Esophagus squamous epithelium (tissue), 5 donors: ENCODE results near the gene NSD2. TPM values are rescaled to one million over a fixed set of nuclear protein-coding genes. Genes with fewer than 3 reads are reported as not detected.

Source experiments
- DNase-seq: peaks from one replicate; lab custom pipeline; 2025; lab: John Stamatoyannopoulos, UW
- H3K27ac ChIP-seq, 4 donors: fragments of 200-600 bp; sonication (generic); one replicate each; pipeline ENCODE4 v1.5.1; 2016 to 2019; ENCODE audit warnings: mild to moderate bottlenecking in 1 of 4
- H3K27me3 ChIP-seq, 4 donors: fragments of 200-600 bp; sonication (generic); 1 replicate in 3 of 4; 2 replicates in 1 of 4; pipeline versions ENCODE4 v1.5.1 to v1.6.0; 2017 to 2021; ENCODE audit warnings: antibody characterized with exemption in 1 of 4
- H3K36me3 ChIP-seq, 3 donors: fragments of 200-600 bp; sonication (generic); one replicate each; pipeline ENCODE4 v1.5.1; 2016 to 2019
- H3K4me1 ChIP-seq, 3 donors: fragments of 200-600 bp; sonication (generic); one replicate each; pipeline ENCODE4 v1.5.1; 2017 to 2019
- H3K4me3 ChIP-seq, 4 donors: fragments of 200-600 bp; sonication (generic); 1 replicate in 3 of 4; 2 replicates in 1 of 4; pipeline ENCODE4 v1.5.1; 2016 to 2019; ENCODE audit warnings: mild to moderate bottlenecking in 2 of 4, moderate library complexity in 1 of 4
- H3K9me3 ChIP-seq, 3 donors: fragments of 200-600 bp; sonication (generic); one replicate each; pipeline ENCODE4 v1.5.1; 2016 to 2019
- CTCF ChIP-seq, 6 experiments: fragments of 450-650 bp in 4 of 6; fragments of 200-600 bp in 2 of 6; sonication (generic) in 2 of 6; IDR thresholded peaks; one replicate each; pipeline ENCODE4 v1.5.1; 2016 to 2019; ENCODE audit warnings: antibody characterized with exemption in 6 of 6, mild to moderate bottlenecking in 4 of 6, moderate library complexity in 4 of 6
- POLR2A ChIP-seq, 4 donors: fragments of 450-650 bp; IDR thresholded peaks; one replicate each; pipeline ENCODE4 v1.6.1; 2017; ENCODE audit warnings: antibody characterized with exemption in 4 of 4, mild to moderate bottlenecking in 4 of 4, moderate library complexity in 3 of 4
- WGBS, 2 donors: methylation state at CpG; one replicate each; pipeline ENCODE4 v1.1.5; 2018; 5-methylcytosine and 5-hydroxymethylcytosine counted together
- intact Hi-C: fragments of 100-400 bp; cut with DNase I; formaldehyde crosslinking; loops from one replicate; pipeline ENCODE4 v1.15.0; 2022
- total RNA-seq, 4 donors: library from RNA; depleted of rRNA; stranded (reverse); fragments of >200 nt; gene quantifications; one replicate each; pipeline ENCODE4 v1.1.0, GENCODE V29; 2016
- donor health status: DM: yes; HTN: yes; CAD: no.

NSD2 gene
- total RNA-seq, 4 donors from 2014 or later = 31.9 to 36.4 (median 34.5) TPM

GRCh38 chr4:1922821-1923220, 51.6 kb downstream of the NSD2 start:
- Histone ChIP-seq H3K9me3 (no peaks in the 10 kb centered on the region), H3K4me1 (no peaks in the 10 kb centered on the region), H3K27ac (no peak overlapping the region), H3K27me3 (no peaks in the 10 kb centered on the region), H3K36me3 (peaks cover 0 to 67% (median 10%) of the 10 kb centered on the region in 3 donors), H3K4me3 (no peak overlapping the region)
- no peak for TF ChIP-seq CTCF (IDR thresholded peaks at IDR 0.05)
- no peak for TF ChIP-seq POLR2A (IDR thresholded peaks at IDR 0.05)
- no peak for DNase-seq
- 93 to 95% methylated on average over 4 to 7 of the region's 7 CpGs for WGBS, 2 donors
- intact Hi-C loops = no loop called here

GRCh38 chr4:1927675-1928074, 56.5 kb downstream of the NSD2 start:
- intact Hi-C loops = no loop called here
- 78 to 97% methylated on average over 3 of the region's 3 CpGs for WGBS, 2 donors
- TF ChIP-seq POLR2A (IDR thresholded peaks at IDR 0.05) = no peak
- TF ChIP-seq CTCF (IDR thresholded peaks at IDR 0.05) = no peak

GRCh38 chr4:1928356-1929239, 57.4 kb downstream of the NSD2 start:
- peaks cover 4 to 63% (median 6%) of the 10 kb centered on the region in 3 donors for H3K36me3 ChIP-seq
- intact Hi-C loops = no loop called here

More at GRCh38 chr4:1927675-1928074, 56.5 kb downstream of the NSD2 start:
- no peak for DNase-seq
- H3K4me1 ChIP-seq = no peaks in the 10 kb centered on the region
- no peaks in the 10 kb centered on the region for H3K9me3 ChIP-seq
- H3K27ac ChIP-seq = no peak overlapping the region
- H3K27me3 ChIP-seq = no peaks in the 10 kb centered on the region
- H3K36me3 ChIP-seq = peaks cover 4 to 62% (median 6%) of the 10 kb centered on the region in 3 donors
- no peak overlapping the region for H3K4me3 ChIP-seq

GRCh38 chr4:1932736-1933135, 61.5 kb downstream of the NSD2 start:
- H3K4me3 ChIP-seq = no peak overlapping the region
- 90 to 96% methylated on average over 2 to 7 of the region's 13 CpGs for WGBS, 2 donors
- H3K27me3 ChIP-seq = no peaks in the 10 kb centered on the region
- intact Hi-C loops = no loop called here
- H3K36me3 ChIP-seq = peaks cover 6 to 76% (median 9%) of the 10 kb centered on the region in 3 donors
- H3K27ac ChIP-seq = no peak overlapping the region
- no peaks in the 10 kb centered on the region for H3K9me3 ChIP-seq
- TF ChIP-seq POLR2A (IDR thresholded peaks at IDR 0.05) (no peak), CTCF (IDR thresholded peaks at IDR 0.05) (no peak)
- DNase-seq = no peak
- H3K4me1 ChIP-seq = no peaks in the 10 kb centered on the region

More at GRCh38 chr4:1928356-1929239, 57.4 kb downstream of the NSD2 start:
- 70 to 92% methylated on average over 10 to 13 of the region's 13 CpGs for WGBS, 2 donors
- no peaks in the 10 kb centered on the region for H3K4me1 ChIP-seq
- H3K4me3 ChIP-seq = no peak overlapping the region
- no peak for DNase-seq
- no peaks in the 10 kb centered on the region for H3K9me3 ChIP-seq
- H3K27me3 ChIP-seq = no peaks in the 10 kb centered on the region
- TF ChIP-seq CTCF (IDR thresholded peaks at IDR 0.05) (no peak), POLR2A (IDR thresholded peaks at IDR 0.05) (no peak)
- H3K27ac ChIP-seq = no peak overlapping the region

- H3K4me1 ChIP-seq = no peaks in the 10 kb centered on the region
Observed at GRCh38 chr4:1933700-1934099, 62.5 kb downstream of the NSD2 start.

More at GRCh38 chr4:1933700-1934099, 62.5 kb downstream of the NSD2 start:
- DNase-seq = no peak
- 81 to 84% methylated on average over 3 of the region's 3 CpGs for WGBS, 2 donors
- Histone ChIP-seq H3K4me3 (no peak overlapping the region), H3K27me3 (no peaks in the 10 kb centered on the region), H3K36me3 (peaks cover 6 to 84% (median 9%) of the 10 kb centered on the region in 3 donors), H3K27ac (no peak overlapping the region), H3K9me3 (no peaks in the 10 kb centered on the region)
- intact Hi-C loops = no loop called here
- TF ChIP-seq CTCF (IDR thresholded peaks at IDR 0.05) = no peak
- no peak for TF ChIP-seq POLR2A (IDR thresholded peaks at IDR 0.05)
